NCI-H1092 treated with DMSO at 0.1 percent for 48 hours (cell line): ENCODE results near the gene KCNJ1.

ENCODE experiments used
- DNase-seq: peaks from one replicate; lab custom pipeline; 2025; lab: John Stamatoyannopoulos, UW

KCNJ1 gene

DNA sequence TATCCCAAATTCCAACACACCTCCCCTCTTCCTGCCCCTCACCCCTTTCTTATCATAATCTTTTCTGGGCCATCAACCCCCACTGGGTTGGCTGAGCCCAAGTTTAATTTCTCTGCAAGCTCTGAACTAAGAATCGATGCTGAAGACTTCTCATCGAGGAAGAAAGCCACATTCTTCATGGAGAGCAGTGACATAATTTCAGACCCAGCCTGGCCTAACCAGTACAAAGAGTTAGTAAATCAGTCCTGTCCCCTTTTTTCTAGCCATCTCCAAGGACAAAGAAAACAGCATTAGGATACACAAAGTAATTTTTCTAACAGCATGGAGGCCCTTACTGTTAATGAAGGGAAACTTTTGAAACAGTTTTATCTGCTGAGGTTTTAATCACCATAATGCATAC, 45.0 kb downstream of the KCNJ1 start:
- DNase-seq: no peak

DNA sequence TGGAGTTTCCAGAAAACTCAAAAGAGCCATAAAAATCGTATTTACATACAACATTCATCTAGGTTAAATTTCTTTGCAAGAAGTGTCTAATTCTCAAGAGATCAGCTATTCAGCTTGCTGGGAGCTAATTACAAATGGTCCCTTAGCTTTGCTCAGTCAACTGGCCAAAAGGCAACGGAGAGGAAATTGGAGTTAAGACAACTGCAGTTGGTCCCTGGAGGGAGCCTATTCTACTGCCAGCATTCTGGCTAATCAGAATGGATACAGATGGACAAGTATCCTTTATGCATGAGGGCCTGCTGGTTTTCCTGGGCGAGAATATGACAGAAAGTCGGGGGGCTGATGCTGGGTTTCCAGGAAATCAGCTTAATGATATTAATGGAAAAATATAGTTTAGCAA, 45.5 kb downstream of the KCNJ1 start:
- no peak for DNase-seq

DNA sequence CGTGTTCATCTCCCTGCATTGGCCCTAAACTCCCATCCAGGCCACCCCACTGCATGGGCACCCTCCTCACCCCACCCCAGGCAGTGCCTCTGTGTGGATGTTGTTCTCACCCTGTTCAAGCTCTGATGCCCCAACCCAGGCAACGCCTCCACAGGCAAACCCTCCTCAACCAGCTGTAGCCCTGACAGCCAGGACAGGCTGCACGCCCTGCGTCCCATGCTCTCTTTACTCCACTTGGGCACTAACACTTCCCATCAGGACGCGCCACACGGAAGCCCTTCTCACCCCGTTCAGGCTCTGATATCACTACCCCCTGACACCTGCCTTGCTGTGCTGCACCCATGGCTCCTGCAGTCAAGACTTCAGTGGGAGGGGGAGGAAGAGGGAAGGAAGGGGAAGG, 47.9 kb downstream of the KCNJ1 start:
- no peak for DNase-seq

DNA sequence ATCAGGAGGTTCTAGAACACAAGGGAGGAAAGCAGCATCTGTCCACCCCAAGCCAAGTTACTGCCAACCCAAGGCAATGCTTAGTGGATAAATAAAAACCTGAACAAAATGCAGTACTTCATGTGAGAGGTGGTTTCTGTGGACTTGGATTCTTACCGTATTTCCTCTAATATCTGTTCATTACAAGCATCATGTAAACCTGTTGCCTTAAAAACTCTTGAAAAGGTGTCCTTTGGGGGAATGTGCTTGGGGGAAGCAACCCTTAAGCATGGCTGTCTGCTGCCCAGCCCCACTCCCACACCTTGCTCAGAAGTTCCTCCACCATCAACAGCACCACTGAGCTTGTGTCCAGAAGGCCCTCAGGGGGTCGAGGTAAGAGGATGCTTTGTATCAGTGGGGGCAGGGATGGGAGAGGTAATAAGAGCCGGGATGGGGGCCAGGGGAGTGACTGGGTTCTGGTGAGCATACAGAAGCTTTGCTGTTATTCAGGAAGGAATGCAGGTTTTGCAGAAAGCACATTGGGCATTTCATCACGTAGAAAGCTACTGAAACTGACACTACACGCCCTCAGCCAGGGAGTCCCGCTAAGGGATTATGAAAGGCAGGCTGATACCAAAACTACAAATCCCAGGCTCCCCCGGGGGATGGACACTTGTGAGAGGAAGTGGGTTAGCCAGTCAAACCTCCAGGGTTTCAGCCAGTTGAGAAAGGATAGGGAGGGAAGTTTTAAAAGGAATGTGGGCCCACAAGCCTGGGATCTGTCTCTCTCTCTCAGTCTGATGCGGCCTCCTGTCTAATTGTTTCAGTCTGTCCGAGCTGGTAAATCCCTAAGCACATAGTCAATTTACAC, 52.0 kb downstream of the KCNJ1 start:
- DNase-seq: no peak

DNA sequence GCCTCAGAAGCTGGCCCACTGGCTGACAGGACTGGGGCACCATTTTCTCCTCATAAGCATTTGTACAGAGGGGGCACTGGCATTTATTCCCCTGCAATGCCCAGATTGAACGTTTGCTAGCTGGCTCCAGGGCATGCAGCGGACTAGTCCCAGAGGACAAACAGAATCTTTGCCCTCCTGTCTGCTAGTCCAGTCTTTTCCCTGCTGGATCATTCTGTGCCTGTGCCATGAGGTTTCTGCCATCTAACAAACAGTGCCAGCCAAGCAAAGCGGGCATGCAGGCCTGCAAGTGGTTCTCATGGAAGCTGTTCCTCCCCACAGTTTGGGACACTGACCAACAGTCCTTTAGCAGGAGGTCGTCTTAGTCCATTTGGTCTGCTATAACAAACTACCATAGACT, 53.4 kb downstream of the KCNJ1 start:
- no peak for DNase-seq

DNA sequence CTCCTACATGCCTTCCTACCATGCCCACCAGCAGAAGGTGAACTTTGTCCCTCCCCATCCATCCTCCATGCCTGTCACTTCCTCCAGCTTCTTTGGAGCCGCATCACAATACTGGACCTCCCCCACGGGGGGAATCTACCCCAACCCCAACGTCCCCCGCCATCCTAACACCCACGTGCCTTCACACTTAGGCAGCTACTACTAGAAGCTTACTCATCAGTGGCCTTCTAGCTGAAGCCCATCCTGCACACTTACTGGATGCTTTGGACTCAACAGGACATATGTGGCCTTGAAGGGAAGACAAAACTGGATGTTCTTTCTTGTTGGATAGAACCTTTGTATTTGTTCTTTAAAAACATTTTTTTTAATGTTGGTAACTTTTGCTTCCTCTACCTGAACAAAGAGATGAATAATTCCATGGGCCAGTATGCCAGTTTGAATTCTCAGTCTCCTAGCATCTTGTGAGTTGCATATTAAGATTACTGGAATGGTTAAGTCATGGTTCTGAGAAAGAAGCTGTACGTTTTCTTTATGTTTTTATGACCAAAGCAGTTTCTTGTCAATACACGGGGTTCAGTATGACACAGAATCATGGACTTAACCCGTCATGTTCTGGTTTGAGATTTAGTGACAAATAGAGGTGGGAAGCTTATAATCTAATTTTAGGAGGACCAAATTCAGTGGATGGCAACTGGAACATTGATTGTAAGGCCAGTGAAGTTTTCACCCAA, 56.1 kb downstream of the KCNJ1 start:
- no peak for DNase-seq

DNA sequence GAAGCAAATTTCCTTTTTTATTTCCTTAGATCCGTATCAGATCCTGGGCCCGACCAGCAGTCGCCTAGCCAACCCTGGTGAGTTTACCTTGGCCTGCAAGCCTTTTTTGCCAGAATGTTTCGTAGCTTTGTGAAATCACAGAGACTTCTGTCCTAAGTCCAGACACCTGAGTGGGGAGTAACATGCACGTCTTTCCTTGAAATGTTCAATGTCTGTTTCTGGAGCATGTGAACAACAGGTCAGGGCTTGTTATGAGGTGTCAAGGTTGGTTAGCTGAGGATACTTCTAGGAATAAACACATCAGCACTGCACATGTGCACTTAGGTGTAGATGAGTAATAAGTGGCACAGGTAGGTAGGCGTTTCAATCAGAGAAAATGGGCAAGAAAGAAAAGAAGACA, 58.0 kb downstream of the KCNJ1 start:
- DNase-seq: no peak

DNA sequence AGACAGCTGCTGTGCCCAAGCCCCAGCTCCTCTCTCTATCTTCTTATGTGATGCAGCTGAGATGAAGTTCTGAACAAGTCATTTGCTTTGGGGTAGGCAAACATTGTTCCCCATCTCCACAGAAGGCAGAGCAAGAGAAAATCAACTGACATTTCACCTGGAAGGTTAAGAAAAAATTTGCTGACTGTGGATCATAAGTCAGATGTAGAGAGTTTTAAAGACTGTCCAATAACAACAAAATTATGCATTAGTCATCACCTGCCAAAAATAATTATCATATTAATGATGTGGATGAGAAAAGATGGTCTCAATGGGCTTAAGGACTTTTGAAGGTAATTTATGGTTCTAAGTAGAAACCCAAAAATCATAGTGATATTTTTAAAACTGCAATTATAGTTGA, 59.2 kb downstream of the KCNJ1 start:
- no peak for DNase-seq

DNA sequence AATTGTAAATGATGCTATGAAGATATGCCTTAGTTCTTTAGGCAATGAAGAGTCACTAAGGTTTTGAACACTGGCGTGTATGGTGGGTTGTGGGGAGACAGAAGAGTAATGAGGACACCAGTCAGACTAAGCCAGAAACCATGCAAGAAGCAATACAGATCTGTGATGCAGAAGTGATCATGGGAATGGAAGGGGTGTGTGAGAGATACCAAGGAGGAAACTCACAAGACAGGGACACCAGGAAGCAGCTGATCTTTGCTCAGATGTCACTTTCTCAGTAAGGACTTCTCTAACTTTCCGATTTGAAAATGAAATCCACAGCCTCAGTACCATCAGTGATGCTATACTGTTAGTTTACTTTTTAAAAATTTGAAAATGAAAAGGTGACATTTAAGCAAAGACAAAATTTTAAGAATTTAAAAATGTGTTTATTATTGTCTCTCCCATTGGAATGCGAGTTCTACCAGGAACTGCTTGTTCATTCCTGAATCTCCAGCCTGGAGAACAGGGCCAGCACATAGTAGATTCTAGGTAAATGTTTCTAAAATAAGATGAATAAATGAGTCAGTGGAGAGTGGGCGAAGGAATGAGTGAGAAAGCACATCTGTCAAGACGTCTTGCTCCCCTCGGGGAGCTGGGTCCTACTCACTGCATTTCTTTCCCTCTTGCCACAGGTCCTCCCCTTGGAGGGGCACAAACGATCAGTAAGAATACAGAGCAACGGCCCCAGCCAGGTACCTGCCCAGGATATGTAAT, 60.4 kb downstream of the KCNJ1 start:
- DNase-seq: no peak

DNA sequence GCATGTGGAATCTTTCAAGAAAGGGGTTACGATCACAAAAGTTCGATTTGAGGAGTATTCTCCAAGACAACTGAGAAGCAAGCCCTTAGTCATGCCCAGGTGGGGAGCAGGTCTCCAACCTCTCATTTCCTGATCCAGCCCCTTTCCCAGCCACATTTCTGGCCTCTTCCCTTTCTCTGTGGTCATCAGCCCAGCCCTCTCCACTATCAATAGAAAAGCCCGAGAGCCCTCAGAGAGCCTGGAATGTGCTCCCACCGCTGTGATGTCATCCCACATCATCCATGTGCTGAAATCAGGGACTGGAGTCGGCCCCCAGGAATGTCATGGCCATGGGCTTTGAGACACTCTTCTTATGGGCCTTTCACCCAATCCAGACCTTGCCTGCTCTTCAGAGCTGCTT, 62.6 kb downstream of the KCNJ1 start:
- no peak for DNase-seq

DNA sequence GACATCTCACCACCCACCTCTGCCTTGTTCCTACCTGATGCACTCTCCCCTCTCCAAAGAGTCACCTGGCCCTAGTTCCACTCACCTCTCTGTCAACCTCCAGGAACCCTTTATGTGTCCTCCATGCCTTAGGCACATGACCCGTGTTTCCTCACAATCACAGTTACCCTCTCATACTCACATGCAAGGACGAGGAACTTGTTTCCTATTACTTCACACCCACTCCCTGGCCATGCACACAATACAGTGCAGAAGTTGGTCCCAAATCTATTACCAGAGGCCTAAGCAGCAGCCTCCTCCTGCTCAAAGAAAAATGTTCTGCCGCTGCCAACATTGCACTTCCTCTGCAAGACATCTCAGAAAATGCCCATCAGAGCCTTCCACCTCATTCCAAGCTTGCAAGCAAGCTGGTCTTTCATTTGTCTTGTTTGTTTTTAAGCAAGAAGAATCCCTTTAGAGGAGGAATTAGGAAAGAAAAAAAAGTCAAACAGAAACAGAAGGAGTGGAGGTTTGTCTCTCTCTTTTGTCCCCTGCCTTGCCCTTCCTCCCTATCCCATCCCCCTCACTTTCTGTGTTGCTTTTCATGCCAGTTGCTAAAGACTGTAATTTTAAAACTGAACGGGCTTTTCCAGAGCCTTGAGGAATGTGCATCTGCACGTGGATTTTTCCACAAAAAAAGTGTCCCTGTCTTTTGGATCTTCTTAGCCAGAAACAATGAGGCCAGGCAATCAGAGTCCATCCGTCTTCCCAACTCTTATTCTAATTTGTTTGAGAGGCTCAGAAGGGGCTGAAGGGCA, 63.4 kb downstream of the KCNJ1 start:
- no peak for DNase-seq

DNA sequence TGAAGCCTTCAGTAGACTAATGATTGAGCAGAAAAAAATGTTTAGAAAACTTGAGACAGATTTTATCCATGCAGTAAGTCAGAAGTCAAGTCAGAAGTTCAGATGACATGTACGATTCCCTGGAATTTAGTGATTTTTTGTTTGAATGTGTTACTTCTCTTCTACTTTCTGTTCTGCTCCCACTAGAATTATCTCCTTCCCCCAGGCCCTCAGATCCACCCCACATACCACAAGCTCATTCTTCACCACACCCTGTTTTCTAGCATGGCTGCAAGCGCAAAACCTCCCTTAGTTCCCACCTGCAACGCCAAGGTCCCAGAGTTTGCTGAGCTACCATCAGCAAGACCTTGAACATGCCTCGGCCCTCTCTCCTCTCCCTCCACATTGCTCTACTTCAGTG, 64.1 kb downstream of the KCNJ1 start:
- no peak for DNase-seq

DNA sequence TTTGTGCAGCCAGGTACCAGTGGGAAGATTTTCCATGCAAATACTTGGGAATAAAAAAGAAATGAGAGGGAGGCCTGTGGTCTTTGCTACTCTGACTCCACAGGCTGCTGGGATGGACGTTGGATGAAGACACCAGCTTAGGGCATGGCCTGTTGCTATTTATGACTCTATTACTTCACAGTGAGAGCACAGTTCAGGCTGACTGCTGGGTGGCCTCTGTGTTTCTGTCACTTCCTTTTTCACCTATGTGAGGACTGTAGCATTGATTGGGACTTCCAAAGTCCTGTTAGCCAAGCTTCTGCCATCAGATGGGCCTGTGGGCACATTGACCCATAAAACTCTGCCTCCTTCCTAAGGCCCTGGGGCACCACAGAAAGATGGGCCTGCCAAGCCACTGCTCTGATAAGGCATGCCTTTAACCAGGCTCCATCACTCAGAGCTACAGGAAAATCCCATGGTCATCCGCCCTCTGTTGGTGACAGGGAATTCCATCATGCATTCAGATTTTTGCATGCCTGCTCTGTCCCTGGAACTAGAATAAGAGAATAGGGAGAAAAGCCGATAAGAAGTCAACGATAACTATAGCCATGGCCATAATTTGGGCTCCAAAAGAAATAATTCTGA, 64.6 kb downstream of the KCNJ1 start:
- DNase-seq: peak; percentile 35

DNA sequence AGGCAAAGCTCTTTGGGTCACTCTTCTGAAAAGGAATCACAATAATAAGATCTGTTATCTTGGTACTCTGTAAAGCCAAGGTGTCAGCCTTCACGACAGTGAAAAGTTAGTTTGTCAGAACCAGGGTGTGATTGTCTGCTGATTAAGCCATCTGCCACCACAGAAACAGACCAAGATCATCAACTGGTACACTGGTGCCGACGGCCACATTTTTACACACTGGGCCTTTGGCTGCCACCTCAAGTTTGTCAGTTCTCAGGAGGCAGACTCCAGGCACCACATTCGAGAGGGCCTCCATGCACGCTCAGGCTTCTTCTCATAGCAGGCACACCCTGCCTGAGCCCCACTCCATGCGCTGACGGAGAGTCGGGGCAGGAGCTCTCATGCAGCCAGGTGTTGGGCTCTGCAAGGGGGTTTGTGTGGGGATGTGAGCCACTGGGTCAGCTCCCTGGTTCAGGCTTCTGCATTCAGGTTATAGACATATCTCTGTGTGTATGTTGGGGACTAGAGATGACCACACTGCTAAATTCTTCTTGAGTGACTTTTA, 66.2 kb downstream of the KCNJ1 start:
- no peak for DNase-seq

DNA sequence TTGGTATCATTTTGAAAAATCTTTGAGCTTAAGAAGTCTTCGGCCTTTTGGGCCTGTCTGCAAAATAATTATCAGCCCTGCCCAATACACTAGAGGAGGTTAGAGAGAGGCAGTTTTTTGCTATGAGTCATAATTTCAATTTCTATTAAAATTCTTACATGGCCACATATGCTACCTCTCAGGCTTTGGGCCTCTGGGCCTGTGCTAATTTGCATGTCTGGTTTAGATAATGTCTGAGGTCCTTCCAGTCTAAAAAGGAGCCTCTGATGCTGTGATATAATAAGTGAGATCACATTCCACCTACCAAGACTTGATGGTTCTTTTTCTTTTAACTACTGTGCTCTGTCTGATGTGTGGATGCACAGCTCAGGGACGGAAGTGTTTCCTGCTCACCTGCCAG, 70.8 kb downstream of the KCNJ1 start:
- DNase-seq: no peak

DNA sequence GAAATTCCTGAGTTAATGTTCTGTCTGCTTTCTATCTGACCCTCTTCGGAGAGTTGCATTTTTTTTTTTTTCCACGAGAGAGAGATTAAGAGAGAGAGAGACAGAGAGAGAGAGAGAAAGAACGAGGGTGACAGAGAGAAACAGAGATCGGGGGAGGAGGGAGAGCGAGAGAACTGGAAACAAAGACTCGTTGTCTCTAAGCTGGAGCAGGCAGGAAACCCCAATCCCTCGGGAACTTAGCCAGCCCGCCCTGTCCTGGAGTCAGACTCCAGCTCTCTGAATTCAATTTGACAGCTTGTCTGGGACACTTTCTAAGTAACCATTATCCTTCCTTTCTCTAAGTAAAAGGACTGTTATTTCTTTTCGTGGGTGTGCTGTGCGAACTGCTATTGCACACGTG, 76.9 kb downstream of the KCNJ1 start:
- no peak for DNase-seq

DNA sequence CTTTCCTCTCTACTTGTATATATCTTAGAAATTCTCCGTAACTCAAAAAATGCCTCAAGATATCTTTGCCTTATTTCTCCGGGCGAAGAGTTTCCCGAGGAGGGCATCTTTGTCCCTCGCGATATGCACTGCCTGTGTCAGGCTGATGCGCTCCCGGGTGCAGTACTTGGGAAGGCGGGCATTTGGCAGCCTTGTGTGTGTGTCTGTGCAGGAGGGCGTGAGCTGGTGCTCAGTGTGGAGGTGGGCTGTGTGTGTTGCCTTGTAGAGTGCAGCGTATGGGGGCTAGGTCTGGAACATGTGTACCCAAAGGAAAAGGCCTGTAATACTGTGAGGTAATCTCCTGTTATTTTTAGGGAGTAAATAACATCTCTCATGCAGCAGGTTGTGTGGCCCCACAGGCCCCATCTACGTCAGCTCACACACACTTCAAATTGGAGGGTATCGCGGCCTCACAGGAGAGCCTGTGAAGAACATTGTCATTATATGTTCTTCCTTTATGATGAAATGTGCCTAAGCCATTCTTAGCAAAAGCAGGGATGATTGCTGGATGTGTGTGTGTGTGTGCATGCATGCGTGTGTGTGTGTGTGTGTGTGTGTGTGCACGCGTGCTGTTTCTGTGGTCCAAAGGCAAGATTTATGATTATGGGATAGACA, 77.5 kb downstream of the KCNJ1 start:
- no peak for DNase-seq
